ENCODE measurements around the gene GARNL3. TPM values are rescaled to one million over a fixed set of nuclear protein-coding genes. Genes with fewer than 3 reads are reported as not detected.

Gene GARNL3
- total RNA-seq, 4 donors from 2014 or later: 11.9 to 19.1 (median 16.5) TPM

DNA sequence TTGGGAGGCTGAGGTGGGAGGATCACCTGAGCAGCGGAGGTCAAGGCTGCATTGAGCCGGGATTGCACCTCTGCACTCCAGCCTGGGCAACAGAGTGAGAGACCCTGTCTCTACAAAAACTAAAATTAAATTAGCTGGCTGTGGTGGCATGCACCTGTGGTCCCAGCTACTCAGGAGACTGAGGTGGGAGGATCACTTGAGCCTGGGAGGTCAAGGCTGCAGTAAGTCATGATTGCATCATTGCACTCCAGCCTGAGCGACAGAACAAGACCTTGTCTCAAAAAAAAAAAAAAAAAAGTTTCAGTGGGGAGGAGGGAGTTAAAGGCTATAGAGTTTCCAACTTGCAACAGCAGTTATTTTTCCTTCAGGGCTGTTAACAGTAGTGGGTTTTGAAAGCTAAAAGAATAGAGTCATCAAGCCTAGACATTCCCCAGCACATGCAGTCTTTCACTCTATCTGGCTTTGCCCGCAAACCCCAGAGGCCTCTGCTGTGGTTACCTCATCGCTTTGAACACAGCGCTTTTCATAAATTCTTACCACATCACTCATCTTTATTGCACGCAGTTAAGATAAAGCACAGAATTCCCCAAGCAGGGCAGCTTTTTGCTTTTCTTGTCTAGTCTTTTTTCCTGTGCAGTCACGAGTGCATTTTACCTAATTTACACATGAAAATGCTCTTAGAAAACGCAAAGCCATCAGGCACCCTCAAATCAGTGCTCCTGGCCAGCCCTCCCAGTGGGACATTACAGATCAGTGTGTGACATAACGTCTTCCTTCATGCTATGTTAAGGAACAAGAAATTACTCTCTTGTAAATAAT is 123.7 kb downstream of the GARNL3 start:
- TF ChIP-seq CTCF (IDR thresholded peaks at IDR 0.05) (no peak), POLR2A (IDR thresholded peaks at IDR 0.05) (no peak)
- intact Hi-C loops (cut with DNase I; ENCODE audit: low total_unique reads): no loop called here
- 43 to 54% methylated on average over 10 of the region's 10 CpGs for whole genome bisulfite sequencing, 2 donors
- no peak overlapping the region for H3K4me3 ChIP-seq (ENCODE audit: low read depth, poor library complexity, severe bottlenecking)
- peak in 1 of 2 donors; percentile 46 for DNase-seq (ENCODE audit: low spot score in 2 of 2)

DNA sequence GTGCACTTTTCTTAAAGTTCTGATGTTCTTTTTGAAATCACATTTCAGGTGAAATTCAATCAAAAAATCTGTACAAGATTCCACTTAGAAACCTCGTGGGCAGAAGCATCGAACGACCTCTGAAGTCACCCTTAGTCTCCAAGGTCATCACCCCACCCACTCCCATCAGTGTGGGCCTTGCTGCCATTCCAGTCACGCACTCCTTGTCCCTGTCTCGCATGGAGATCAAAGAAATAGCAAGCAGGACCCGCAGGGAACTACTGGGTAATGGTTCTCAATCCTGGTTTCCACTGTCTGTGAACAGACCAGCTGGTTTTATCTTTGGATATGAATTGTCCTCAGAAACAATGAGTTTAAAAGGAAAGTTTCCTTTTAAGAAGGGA is 124.3 kb downstream of the GARNL3 start:
- 63 to 64% methylated on average over 6 of the region's 6 CpGs for WGBS, 2 donors
- TF ChIP-seq POLR2A (IDR thresholded peaks at IDR 0.05) (no peak), CTCF (IDR thresholded peaks at IDR 0.05) (no peak)

GRCh38 chr9:127389381-127390247 is 125.0 kb downstream of the GARNL3 start:
- DNase-seq (ENCODE audit: low spot score in 2 of 2): no peak
- no peak overlapping the region for H3K4me3 ChIP-seq (ENCODE audit: low read depth, poor library complexity, severe bottlenecking)
- intact Hi-C loops (cut with DNase I; ENCODE audit: low total_unique reads): no loop called here
- WGBS, 2 donors: 74 to 79% methylated on average over 4 of the region's 4 CpGs
- no peak for TF ChIP-seq POLR2A (IDR thresholded peaks at IDR 0.05)
- no peak for TF ChIP-seq CTCF (IDR thresholded peaks at IDR 0.05)

More for the DNA sequence above, 124.3 kb downstream of the GARNL3 start:
- no peak for DNase-seq (ENCODE audit: low spot score in 2 of 2)
- intact Hi-C loops (cut with DNase I; ENCODE audit: low total_unique reads): no loop called here
- no peak overlapping the region for H3K4me3 ChIP-seq (ENCODE audit: low read depth, poor library complexity, severe bottlenecking)

DNA sequence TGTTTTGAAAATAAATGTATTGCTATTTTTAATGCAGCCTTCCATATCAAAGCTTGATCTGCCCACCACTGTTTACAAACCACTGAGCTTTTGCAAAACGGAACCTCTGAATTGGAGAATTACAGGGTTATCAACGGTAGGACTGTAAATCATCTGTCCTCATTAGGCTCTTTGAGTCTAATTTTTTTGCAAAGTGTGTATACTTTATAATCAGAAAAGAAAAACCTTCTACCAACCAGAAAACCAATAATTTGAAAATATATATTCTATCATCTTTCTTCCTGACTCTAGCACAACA is 125.6 kb downstream of the GARNL3 start:
- DNase-seq (ENCODE audit: low spot score in 2 of 2): no peak
- TF ChIP-seq POLR2A (IDR thresholded peaks at IDR 0.05): no peak
- TF ChIP-seq CTCF (IDR thresholded peaks at IDR 0.05): no peak
- H3K4me3 ChIP-seq (ENCODE audit: low read depth, poor library complexity, severe bottlenecking): no peak overlapping the region
- WGBS, 2 donors: 69 to 73% methylated on average over 2 of the region's 2 CpGs
- intact Hi-C loops (cut with DNase I; ENCODE audit: low total_unique reads): no loop called here

GRCh38 chr9:127390563-127390962 is 126.0 kb downstream of the GARNL3 start:
- DNase-seq (ENCODE audit: low spot score in 2 of 2): no peak
- no peak overlapping the region for H3K4me3 ChIP-seq (ENCODE audit: low read depth, poor library complexity, severe bottlenecking)
- intact Hi-C loops (cut with DNase I; ENCODE audit: low total_unique reads): no loop called here
- 68 to 91% methylated on average over 5 of the region's 5 CpGs for WGBS, 2 donors
- TF ChIP-seq POLR2A (IDR thresholded peaks at IDR 0.05) (no peak), CTCF (IDR thresholded peaks at IDR 0.05) (no peak)
